ENCODE measurements around the gene CCDC73. TPM values are rescaled to one million over a fixed set of nuclear protein-coding genes. Genes with fewer than 3 reads are reported as not detected.
"Not testable (repeated sequence)": the region's sequence is repeated elsewhere in the genome, so short reads cannot be mapped to it uniquely, and the experiment has no call there.

CCDC73 gene
- total RNA-seq, 1 donor from 2014 or later: not detected

DNA sequence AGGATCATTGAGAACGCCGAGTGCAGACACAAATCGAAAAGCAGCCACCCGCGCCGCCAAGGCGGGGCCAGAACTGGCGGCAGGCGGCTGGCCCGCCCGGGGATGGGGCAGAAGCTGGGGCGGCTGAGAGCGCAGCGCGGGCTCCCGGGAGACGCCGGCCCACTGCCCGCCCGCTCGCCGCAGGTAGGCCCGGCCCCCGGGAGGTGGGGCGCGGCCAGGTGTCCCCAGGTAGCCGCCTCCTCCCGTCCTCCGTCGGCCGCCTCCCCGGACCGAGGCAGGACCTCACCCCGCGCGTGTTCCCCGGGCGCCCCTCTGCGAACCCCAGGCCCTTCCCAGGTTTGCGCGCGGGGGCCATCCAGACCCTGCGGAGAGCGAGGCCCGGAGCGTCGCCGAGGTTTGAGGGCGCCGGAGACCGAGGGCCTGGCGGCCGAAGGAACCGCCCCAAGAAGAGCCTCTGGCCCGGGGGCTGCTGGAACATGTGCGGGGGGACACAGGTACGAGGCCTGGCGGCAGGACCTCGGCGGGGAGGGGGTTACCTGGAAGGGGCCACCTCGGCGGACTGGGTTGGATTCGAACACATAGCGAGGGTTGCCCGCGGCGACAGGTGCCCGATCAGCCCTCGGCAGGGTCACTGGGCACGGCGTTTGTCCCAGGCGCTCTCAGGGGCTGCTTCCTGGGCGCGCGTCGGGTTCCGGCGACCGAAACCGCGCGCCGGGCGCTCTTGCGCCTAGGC, 35.4 kb upstream of the CCDC73 start, which contains the start of gene PRRG4:
PRRG4 (plus strand) TSS at position 248 of the 733 bp plus-strand sequence. CDS start 603 bp downstream, outside the sequence.
- Mint-ChIP-seq H3K9me3 (ENCODE audit: unreplicated experiment) (peaks cover 5% of the 10 kb centered on the region), H3K27ac (ENCODE audit: unreplicated experiment) (no peak within 1 kb of the TSS), H3K27me3 (ENCODE audit: unreplicated experiment) (peaks cover 2% of the 10 kb centered on the region), H3K4me3 (ENCODE audit: unreplicated experiment) (peak within 1 kb of the TSS; percentile 90), H3K36me3 (ENCODE audit: unreplicated experiment) (no peaks in the 10 kb centered on the region), H3K4me1 (ENCODE audit: low read depth, unreplicated experiment) (no peaks in the 10 kb centered on the region)
- peak; percentile 62 for DNase-seq
- TF ChIP-seq, protein P1, sequence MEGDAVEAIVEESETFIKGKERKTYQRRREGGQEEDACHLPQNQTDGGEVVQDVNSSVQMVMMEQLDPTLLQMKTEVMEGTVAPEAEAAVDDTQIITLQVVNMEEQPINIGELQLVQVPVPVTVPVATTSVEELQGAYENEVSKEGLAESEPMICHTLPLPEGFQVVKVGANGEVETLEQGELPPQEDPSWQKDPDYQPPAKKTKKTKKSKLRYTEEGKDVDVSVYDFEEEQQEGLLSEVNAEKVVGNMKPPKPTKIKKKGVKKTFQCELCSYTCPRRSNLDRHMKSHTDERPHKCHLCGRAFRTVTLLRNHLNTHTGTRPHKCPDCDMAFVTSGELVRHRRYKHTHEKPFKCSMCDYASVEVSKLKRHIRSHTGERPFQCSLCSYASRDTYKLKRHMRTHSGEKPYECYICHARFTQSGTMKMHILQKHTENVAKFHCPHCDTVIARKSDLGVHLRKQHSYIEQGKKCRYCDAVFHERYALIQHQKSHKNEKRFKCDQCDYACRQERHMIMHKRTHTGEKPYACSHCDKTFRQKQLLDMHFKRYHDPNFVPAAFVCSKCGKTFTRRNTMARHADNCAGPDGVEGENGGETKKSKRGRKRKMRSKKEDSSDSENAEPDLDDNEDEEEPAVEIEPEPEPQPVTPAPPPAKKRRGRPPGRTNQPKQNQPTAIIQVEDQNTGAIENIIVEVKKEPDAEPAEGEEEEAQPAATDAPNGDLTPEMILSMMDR (IDR thresholded peaks at IDR 0.05; ENCODE audit: partially characterized antibody, unreplicated experiment): no peak

DNA sequence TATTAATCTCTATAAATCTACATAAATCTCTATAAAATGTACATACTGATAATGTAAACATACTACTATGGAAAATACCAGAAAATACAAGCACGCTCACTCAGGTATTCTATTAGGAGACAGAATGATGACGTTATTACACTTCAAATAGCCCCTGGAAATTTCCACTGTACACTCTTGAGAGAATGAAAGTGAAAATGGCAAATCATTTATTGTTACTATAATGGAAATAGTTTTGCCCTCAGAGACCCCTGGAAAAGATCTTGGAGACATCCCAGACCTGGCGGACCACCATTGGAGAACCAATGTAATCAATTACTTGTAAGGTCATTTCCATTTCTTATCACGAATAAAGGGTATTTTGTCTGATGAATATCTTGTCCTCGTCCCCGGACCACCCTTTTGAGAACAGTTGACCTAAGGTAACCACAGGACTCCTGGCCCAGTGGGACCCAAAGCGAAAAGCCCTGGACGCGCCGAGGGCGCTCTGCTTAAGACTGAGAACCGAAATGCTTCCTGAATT, 34.8 kb upstream of the CCDC73 start:
- no peak for DNase-seq
- peaks cover 2% of the 10 kb centered on the region for H3K27me3 Mint-ChIP-seq (ENCODE audit: unreplicated experiment)
- TF ChIP-seq, protein P1 (IDR thresholded peaks at IDR 0.05; ENCODE audit: partially characterized antibody, unreplicated experiment): no peak
- H3K4me3 Mint-ChIP-seq (ENCODE audit: unreplicated experiment): peak overlapping the region; percentile 90
- H3K36me3 Mint-ChIP-seq (ENCODE audit: unreplicated experiment): no peaks in the 10 kb centered on the region
- H3K9me3 Mint-ChIP-seq (ENCODE audit: unreplicated experiment): peaks cover 5% of the 10 kb centered on the region
- H3K4me1 Mint-ChIP-seq (ENCODE audit: low read depth, unreplicated experiment): no peaks in the 10 kb centered on the region
- H3K27ac Mint-ChIP-seq (ENCODE audit: unreplicated experiment): no peak overlapping the region

GRCh38 chr11:32827276-32827675, 32.8 kb upstream of the CCDC73 start:
- Mint-ChIP-seq H3K27ac (ENCODE audit: unreplicated experiment) (no peak overlapping the region), H3K36me3 (ENCODE audit: unreplicated experiment) (no peaks in the 10 kb centered on the region), H3K4me3 (ENCODE audit: unreplicated experiment) (no peak overlapping the region), H3K27me3 (ENCODE audit: unreplicated experiment) (peaks cover 2% of the 10 kb centered on the region), H3K9me3 (ENCODE audit: unreplicated experiment) (peaks cover 8% of the 10 kb centered on the region), H3K4me1 (ENCODE audit: low read depth, unreplicated experiment) (no peaks in the 10 kb centered on the region)
- TF ChIP-seq, protein P1 (IDR thresholded peaks at IDR 0.05; ENCODE audit: partially characterized antibody, unreplicated experiment): no peak
- no peak for DNase-seq

- DNase-seq: no peak
- Mint-ChIP-seq H3K27ac (ENCODE audit: unreplicated experiment) (no peak overlapping the region), H3K4me1 (ENCODE audit: low read depth, unreplicated experiment) (no peaks in the 10 kb centered on the region), H3K27me3 (ENCODE audit: unreplicated experiment) (peaks cover 2% of the 10 kb centered on the region), H3K9me3 (ENCODE audit: unreplicated experiment) (peaks cover 8% of the 10 kb centered on the region), H3K4me3 (ENCODE audit: unreplicated experiment) (no peak overlapping the region), H3K36me3 (ENCODE audit: unreplicated experiment) (no peaks in the 10 kb centered on the region)
- TF ChIP-seq, protein P1 (IDR thresholded peaks at IDR 0.05; ENCODE audit: partially characterized antibody, unreplicated experiment): no peak
Measured at GRCh38 chr11:32826113-32826512, 31.7 kb upstream of the CCDC73 start.

DNA sequence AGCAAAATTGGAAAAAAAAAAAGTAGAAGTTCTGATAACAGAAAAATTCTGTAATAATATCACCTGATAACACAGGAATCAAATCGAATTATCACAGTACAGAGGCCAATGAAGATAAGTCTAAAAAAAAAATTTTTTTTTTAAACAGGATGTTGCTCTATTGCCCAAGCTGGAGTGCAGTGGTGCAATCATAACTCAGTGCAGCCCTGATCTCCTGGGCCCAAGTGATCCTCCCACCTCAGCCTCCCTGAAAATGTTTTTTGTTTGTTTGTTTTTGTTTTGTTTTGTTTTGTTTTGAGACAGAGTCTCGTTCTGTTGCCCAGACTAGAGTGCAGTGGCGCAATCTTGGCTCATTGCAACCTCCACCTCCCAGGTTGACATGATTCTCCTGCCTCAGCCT, 29.2 kb upstream of the CCDC73 start:
- H3K4me1 Mint-ChIP-seq (ENCODE audit: low read depth, unreplicated experiment); H3K27me3 Mint-ChIP-seq (ENCODE audit: unreplicated experiment); H3K36me3 Mint-ChIP-seq (ENCODE audit: unreplicated experiment); H3K9me3 Mint-ChIP-seq (ENCODE audit: unreplicated experiment); DNase-seq; H3K27ac Mint-ChIP-seq (ENCODE audit: unreplicated experiment); H3K4me3 Mint-ChIP-seq (ENCODE audit: unreplicated experiment): not testable (repeated sequence)
